GM18870 (cell line): ENCODE data around the gene ACAD10.

Experiments
- ATAC-seq: cut with Tn5 transposase; IDR thresholded peaks from one replicate; pipeline ENCODE4 v1.9.1; 2021; ENCODE audit warnings: moderate library complexity; ENCODE audit not compliant: unreplicated experiment

Gene ACAD10

DNA sequence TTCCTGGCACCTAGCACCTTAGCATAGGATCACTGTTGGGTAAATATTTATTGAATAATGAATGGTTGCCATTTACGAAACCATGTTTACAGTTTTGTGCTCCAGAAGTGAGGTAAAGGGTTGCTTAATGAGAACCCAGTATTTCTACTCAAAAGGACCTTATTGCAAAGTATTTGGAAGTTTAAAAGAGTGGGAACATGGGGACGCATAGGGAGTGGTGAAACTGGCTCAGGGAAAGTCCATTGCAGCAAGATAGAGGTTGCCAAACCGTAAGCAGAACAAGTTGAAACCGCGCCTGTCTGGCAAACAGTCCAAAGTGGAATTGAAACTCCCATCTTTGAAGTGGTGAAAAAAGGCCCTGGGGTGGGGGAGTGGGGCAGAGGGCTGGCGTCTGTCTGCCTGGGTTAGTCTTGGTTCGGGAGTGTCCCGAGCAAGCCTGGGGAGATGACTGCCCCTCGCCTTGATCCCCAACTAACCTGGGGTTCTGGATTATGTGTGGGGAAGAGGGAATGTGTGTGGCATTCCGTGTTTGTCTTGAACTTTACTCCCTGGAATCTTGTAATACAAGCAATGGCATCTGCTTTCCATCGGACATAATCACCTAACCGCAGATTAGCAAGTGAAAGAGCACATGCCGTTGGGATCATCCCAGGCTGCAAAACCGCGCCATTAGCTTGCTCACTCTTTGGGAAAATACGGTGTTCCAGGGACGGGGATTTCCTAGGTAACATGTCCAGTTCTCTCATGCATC lies 88.1 kb downstream of the ACAD10 start:
- ATAC-seq, result no peak

DNA sequence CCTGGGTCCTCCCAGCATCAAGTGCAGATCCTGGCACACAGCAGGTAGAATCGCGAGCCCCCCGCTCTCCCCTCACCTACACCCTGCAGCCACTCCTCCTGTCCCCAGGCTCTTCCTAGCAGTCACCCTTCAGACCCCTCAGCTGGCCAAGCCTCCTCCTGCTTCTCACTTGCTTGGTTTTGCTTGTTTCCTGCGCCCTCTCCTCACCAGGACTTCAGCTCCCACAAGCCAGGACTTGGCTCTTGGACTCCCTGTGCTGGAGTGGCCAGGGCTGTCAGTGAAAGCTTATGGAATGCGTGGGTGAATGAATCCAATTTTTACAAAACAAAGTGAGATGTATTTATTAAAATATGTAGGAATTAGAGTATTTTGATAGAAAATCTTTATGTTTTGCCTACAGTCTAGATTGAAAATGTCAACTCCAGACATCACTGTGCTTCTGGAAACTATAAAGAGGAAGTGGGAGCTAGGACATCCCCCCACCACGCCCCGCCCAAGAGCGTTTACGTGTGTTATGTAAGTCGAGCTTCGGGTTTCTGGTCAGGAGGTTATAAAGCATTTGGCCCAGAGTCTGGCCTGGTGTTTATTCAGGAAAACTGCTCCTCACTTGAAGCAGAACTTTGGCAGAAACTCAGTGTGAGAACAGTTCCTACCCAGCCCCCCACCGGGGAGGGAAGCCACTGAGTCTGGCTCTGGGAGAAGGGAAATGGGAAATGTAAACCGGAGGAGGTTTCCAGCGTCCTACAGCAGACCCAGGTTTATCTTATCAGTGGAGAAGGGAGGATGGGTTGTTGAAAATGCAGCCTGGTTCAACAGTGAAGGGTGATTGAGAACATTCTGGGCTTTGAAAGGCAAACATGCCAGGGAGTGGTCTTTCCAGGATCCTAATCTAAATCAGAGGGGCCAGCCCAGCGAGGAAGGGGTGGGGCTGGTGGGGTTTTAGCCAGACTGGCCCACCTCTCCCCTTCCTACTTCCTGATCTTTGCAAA lies 89.6 kb downstream of the ACAD10 start:
- ATAC-seq, result no peak

DNA sequence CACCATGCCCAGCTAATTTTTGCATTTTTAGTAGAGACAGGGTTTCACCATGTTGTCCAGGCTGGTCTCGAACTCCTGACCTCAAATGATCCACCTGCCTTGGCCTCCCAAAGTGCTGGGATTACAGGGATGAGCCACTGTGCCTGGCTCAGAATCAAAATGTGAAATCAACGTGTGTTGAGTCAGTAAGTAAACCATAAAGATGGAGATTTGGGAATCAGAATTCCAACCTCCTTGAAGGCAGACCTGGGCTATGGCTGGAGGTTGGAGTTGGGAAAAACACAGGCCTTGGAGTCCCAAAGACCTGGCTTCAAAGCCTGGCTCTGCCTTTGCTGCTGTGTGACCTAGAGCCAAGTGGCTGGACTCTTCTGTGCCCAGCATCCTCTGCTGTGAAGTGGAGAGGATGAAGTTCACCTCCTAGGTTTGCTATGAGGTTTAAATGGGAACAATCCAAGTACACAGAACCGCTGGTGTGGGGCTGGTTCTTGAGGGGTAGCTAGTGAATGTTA lies 91.0 kb downstream of the ACAD10 start:
- no peak for ATAC-seq

DNA sequence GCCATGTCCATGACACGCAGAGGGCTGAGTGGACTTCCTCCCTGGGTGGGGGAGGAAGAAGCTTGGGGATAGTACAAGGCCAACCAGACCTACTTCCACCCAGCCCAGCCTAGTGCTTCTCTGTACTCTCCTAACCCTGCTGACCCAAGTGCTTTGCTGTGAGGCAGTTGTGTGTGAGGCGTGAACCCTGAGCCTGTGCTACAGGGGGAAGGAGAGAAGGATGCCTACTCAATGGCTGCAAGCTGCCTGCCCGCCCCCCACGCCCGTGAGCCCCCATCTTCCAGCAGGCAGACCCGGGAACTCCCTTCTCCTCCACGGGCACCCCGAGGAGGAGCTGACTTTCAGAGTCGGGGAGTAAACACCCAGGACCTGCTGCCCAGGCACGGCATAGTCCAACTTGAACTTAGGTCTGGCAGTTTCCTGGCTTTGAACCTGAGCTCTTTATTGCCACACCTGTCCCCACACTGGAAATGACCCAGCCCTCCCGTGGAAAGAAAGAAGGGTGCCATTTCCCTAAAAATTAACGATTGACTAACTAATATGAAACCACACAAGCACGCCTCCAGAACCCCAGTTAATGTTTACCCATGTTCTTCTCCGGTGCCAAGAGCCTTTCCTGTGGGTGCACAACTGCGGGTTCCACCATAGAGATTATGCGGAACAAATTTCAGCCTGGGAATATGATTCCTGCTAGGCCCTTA lies 91.6 kb downstream of the ACAD10 start:
- ATAC-seq, result no peak

DNA sequence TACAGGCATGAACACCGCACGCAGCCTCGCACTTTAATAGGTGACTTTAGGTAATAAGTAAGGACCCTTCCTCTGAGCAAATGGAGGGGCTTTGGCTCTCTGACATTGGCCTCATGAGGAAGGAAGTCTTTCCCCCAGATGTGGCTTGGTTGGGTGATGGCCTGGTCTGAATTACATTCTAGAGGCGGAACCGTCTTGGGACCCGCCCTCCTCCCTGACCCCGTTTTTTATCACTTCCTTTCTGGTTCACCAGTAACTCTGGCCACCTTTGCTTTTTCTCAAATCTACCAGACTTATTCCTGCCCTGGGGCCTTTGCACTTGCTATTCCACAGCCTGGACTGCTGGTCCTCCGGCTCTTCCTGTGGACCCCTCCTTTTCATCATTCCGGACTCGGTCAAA lies 94.3 kb downstream of the ACAD10 start:
- no peak for ATAC-seq

DNA sequence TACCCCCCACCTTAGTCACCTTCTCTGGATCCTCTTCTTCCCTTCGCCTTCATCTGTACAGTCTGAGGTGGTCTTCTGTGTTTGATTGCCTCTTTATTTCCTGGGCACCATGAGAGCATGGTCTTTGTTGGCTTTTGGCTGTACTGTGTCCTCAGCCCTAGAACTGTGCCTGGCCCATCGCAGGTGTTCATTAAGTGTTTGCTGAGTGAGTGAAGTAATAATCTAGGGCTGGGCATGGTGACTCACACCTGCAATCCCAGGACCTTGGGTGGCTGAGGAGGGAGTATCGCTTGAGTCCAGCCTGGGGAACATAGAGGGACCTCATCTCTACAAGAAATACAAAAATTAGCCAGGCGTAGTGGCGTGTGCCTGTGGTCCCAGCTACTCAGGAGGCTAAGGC lies 94.8 kb downstream of the ACAD10 start:
- ATAC-seq, result no peak

DNA sequence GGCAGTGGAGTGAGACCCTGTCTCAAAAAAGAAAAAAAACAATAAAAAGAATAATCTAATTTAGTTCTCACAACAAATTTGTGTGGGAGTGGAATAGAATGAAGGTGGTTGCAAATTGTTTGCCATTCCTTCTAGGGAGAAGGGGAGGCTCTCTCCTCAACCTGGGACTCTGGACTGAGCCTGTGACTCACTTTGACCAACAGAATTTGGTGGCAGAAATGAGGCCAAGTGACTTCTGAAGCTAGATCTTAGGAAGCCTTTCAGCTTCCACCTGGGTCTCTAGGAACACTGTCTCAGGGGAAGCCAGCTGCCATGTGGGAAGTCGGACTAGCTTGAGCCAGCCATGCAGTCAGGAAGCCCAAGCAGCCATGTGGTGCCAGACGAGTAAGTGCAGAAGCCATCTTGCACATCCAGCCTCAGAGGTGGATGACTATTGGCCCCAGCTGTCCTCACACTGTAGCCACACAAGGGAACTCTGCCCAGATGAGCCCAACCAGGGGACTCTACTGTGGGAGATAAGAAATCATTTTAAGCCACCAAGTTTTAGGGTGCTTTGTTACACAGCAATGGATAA lies 95.3 kb downstream of the ACAD10 start:
- ATAC-seq, result no peak

DNA sequence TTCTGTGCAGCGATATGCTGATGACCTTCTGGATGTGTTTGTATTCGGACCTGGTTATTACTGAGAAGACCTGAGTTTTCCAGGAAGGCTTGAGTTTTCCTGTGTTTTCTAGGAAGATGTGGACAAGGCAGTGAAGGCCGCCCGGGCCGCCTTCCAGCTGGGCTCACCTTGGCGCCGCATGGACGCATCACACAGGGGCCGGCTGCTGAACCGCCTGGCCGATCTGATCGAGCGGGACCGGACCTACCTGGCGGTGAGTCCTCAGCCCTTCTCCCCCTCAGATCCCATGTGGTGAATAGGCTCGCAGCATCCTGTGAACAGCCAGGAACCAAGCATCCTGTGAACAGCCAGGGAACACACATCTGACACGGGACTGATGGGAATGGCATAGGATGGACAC lies 97.2 kb downstream of the ACAD10 start:
- no peak for ATAC-seq

DNA sequence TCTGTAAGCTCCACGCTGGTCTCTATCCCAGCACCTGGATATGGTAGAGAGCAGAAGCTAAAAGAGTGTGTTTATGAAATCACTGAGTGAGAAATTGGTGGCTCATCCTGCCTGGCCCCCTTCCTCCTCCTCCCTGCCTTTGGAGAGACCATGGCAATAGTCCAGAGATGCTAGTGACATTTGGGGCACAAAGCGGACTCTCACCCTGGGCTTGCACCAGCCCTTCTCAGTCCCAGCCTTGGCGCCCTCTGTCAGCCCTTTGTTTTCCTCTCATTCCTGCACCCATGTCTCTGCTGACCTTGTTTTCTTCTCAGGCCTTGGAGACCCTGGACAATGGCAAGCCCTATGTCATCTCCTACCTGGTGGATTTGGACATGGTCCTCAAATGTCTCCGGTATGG lies 99.1 kb downstream of the ACAD10 start:
- ATAC-seq, result no peak

DNA sequence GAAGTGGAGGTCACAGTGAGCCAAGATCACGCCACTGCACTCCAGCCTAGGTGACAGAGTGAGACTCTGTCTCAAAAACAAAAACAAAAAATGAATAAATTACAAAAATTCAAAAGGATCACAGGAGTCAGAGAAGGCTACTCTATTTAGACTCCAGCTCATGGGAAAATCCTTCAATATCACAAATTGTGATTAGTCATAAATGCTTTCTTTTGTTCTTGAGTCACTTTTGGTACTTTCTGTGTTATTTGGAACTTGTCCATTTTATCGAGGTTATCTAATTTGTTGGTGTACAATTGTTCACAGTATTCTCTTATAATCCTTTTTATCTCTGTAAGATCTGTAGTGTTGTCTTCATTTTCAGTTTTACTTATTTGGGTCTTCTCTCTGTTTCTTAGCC lies 99.8 kb downstream of the ACAD10 start:
- ATAC-seq, result no peak

DNA sequence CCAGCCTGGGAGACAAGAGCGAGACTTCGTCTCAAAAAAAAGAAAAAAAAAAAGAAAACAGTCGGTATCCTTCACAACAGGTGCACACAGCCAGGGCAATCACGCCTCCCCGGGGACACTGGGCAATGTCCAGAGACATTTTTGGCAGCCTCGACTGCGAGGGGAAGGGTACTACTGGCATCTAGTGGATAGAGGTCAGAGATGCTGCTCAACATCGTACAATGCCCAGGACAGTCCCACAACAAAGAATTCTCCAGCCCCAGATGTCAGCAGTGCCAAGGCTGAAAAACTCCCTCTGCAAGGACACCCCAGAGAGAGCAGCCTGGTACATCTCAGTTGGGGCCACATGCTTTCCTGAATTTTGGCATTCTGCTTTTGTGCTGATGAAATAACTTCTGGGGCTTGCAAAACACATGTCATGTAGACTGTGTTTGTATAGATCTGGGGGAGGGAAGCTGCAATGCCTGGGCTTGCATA lies 102.4 kb downstream of the ACAD10 start:
- no peak for ATAC-seq

DNA sequence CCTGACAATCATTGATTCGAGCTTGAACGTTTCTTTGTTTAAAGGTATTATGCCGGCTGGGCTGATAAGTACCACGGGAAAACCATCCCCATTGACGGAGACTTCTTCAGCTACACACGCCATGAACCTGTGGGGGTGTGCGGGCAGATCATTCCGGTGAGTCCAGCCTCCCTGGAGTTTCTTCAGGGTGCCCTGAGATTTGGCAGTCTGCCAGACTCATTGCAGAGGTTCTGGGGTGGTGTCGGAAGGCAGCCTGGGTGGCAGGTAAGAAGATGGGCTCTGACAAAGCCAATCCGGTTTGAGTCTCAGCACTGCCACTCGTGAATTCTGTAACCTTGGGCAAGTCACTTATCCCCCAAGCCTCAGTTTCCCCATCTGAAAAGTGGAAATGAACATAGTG lies 103.9 kb downstream of the ACAD10 start:
- no peak for ATAC-seq

DNA sequence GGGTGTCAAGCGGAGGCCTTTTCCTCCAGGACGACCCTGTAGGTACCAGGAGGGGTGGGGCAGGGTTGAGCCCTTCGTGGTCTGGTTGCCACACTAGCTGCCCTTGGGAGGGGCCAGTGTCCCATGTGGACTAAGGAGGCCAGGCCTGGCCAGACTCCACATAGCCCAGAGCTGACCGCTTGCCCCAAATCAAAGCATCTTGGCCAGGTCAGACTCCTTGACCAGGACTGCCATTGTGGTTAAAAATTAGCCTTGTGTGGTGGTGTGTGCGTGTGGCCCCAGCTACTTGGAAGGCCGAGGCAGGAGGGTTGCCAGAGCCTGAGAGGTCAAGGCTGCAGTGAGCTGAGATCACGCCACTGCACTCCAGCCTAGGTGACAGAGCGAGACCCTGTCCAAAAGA lies 105.7 kb downstream of the ACAD10 start:
- ATAC-seq, result no peak

DNA sequence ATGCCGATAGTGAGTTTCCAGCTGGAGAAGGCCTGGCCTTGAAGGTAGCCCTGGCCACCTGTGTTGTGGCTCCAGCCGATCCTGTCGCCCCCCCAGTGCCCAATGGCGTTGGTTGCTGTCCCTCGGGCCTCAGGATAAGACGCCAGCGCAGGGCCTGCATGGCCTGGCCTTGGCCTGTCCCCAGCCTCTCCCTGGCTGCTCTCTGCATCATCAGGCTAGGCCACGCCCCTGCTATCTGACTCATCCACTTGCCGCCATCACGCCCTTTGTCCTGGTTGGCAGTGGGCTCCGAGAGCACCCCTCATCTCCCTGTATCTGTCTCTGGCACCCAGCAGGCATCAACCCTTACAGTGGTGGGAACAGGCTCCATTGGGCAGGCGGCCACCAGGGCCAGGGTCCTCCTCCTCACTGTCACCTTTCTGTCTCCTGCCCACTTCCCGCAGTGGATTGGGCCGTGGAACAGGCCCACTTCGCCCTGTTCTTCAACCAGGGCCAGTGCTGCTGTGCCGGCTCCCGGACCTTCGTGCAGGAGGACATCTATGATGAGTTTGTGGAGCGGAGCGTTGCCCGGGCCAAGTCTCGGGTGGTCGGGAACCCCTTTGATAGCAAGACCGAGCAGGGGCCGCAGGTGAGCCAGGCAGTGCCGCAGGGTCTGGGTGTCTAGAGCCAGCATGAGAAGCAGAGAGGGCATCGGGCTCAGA lies 106.5 kb downstream of the ACAD10 start:
- no peak for ATAC-seq

DNA sequence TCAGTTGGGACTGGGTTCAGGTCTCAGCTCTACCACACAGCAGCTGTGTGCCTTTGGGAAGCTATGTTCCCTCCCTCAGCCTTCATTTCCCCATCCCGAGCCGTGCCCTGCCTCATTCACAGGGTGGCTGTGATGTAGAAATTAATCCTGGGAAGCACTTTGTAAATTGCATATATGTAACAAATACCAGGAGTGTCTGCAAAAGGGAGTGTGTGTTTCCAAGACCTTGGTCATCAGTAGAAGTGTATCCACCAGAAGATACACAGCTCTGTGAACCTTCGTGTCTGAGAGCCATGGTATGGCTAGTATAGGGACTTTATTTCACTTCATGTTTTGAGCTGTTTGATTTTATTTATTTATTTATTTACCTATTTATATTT lies 107.0 kb downstream of the ACAD10 start:
- no peak for ATAC-seq

DNA sequence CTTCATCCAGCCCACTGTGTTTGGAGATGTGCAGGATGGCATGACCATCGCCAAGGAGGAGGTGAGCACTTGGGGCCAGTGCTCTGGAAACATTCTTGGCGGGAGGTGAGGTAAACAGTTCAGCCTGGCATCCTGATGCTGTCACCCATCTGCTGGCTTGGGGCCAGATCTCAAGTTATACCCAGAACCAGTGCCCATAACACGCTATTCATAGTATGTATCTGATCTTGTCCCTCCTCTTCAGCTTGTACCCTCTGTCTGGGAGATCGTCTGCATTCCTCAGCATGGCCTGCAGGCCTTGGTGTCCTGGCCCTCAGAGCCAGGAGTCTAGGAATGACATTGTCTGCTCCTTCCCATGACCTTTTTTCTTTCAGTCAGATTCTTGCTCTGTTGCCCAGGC lies 112.3 kb downstream of the ACAD10 start:
- no peak for ATAC-seq

DNA sequence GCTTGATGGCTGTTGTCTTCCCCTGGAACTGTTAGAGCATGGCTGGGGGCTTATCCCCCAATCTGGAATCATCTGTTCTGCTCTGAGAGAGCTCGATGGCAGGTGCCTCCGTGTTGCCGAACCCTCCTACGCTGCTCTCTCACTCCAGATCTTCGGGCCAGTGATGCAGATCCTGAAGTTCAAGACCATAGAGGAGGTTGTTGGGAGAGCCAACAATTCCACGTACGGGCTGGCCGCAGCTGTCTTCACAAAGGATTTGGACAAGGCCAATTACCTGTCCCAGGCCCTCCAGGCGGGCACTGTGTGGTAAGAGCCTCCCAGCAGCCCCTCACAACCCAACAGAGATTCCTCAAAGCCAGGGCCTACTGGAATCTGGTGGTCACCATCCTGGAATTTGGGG lies 113.9 kb downstream of the ACAD10 start:
- ATAC-seq, result no peak

DNA sequence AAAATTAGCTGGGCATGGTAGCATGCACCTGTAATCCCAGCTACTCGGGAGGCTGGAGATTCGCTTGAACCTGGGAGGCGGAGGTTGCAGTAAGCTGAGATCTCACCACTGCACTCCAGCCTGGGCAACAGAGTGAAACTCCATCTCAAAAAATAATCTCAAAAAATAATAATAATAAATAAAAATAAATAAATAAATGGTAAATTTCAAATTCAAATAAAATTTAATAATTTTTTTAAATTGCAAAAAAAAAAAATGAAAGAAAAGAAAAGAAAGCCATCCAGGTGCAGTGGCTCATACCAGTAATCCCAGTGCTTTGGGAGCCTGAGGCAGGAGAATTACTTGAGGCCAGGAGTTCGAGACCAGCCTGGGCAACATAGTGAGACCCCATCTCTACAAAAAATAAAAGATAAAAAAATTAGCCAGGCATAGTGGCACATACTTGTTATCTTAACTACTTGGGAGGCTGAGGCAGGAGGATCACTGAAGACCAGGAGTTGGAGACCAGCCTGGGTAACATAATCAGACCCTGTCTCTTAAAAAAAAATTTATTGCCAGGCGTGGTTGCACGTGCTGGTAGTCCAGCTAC lies 117.3 kb downstream of the ACAD10 start:
- no peak for ATAC-seq

DNA sequence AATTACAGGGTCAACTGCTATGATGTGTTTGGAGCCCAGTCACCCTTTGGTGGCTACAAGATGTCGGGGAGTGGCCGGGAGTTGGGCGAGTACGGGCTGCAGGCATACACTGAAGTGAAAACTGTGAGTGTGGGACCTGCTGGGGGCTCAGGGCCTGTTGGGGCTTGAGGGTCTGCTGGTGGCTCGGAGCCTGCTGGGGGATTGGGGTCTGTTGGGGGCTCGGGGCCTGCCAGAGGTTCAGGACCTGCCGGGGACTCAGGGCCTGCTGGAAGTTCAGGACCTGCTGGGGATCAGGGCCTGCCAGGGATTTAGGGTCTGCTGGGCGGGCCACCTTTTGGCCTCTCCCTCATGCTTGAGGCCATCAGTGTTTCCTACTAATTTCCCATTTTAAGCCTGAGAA lies 118.0 kb downstream of the ACAD10 start:
- ATAC-seq, result no peak

DNA sequence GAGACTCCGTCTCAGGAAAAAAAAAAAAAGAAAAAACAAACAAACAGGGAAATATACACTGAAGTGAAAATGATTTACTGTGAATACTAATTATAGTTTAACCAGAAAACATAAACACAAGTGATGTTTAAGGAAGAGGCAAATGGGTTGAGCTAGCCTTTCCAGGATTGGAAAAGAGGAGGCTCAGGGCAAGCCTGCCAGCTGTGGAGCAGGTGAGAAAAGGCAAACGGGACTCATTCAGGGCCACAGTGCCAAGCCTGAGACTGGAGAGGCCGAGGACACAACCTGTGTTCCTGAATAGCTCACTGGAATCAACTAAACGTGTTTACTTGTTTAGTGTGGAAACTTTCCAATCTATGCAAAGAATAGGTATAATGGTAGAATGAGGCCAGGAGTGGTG lies 120.5 kb downstream of the ACAD10 start:
- no peak for ATAC-seq
